DLD1 (cell line): ENCODE results near the gene GRK6.
"Not testable (repeated sequence)": the region's sequence is repeated elsewhere in the genome, so short reads cannot be mapped to it uniquely, and the experiment has no call there.

Experiments
- in situ Hi-C: cut with HindIII; loops from 2 replicates; pipeline ENCODE4 v1.10.0; 2017; ENCODE audit warnings: low sequenced_read_pairs

Gene GRK6

DNA sequence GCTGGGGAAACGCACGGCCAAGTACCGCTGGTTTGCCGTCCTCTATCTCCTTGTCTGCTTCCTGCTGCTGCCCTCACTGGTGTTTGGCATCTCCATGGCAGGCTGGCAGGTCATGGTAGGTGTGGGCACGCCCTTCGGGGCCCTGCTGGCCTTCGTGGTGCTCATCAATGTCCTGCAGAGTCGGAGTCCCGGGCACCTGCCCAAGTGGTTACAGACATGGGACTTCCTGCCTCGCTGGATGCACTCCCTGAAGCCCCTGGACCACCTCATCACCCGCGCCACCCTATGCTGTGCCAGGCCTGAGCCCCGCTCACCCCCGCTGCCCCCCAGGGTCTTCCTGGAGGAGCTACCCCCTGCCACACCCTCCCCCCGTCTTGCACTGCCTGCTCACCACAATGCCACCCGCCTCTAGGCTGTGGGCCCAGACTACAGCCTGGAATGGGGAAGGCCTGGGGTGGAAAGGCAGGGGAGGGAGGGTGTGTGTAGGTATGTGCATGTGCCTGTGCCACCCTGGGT, 28.5 kb upstream of the GRK6 start:
- in situ Hi-C loops = no loop called here

- in situ Hi-C loops = no loop called here
Measured at GRCh38 chr5:177399997-177400868, 26.2 kb upstream of the GRK6 start, which contains the start of gene PFN3. Gene PFN3, minus strand, starts transcription at chr5:177400661. Its CDS starts 85 bp downstream, at chr5:177400576.

DNA sequence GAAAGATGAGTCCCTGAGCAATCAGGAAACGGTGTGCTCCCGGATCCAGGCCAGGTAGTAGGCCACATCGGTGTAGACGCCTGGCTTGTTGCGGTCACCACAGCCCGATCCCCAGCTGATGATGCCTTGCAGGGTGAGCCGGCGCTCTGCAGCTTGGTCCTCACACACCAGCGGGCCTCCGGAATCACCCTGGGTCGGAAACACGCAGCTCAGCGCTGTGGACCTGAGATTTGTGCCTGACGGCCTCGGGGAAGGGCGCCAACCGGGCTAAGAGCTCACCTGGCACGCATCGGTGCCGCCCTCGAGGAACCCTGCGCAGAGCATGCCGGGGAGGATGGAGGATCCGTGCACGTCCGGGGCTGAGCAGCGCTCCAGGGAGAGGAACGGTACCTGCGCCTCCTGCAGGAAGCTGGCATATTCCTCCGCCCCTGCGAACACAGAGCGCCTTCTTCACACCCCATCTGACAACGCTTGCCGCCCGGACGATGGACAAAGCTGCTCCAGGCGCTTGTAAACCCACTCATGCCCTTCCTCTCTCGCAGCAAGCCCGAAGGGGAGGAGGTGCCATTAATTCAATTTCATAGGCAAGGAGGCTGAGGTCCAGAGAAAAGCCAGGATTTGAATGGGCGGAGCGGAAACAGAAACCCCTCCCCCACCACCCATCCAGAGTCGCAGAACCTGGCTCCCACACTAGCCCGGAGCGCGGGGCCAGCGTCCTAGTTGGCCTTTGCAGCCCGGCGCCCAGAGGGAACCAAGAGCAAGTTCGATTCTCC, 24.0 kb upstream of the GRK6 start:
- in situ Hi-C loops = no loop called here

GRCh38 chr5:177403102-177403791, 23.2 kb upstream of the GRK6 start:
- in situ Hi-C loops = no loop called here

DNA sequence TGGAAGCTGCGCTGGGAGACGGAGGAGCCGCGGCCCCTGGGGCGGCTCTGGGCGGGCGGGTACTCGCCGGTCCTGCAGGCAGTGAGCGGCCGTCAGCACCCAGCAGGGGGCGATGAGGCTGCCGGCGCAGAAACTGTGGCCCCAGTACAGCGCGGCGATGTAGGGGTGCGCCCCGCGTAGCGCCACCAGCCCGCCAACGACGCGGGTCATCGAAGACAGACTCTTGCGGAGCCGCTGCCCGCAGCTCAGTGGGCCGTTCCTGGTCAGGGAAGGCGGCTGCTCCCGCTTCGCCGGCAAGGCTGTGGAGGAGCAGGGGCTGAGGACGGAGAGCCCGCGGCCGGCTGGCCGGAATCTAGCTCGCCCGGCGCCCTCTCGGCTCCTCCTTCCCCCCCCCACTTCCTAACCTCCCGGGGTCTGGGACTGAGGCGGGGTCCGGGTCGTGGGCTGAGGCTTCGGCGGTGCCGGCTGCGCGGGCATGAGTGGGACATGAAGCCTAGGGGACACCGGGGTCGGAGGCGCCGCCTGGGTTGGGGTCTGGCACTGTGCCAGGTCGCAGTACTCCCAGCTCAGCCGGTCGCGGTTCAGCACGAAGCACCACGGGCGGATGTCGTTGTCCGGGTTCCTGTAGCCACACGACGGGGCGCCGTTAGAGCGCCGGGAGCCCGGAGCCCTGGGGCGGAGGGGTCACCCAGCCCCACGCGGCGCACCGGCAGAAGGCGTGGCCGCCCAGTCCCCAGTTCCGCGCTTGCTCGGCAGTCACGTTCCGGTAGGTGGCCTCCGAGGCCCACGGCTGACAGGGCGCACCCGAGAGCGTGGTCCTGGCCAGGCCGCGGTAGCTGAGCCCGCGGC, 22.5 kb upstream of the GRK6 start:
- in situ Hi-C loops = no loop called here

GRCh38 chr5:177404641-177405179, 21.8 kb upstream of the GRK6 start:
- in situ Hi-C loops = no loop called here

GRCh38 chr5:177405312-177405711, 21.2 kb upstream of the GRK6 start:
- in situ Hi-C loops = no loop called here

DNA sequence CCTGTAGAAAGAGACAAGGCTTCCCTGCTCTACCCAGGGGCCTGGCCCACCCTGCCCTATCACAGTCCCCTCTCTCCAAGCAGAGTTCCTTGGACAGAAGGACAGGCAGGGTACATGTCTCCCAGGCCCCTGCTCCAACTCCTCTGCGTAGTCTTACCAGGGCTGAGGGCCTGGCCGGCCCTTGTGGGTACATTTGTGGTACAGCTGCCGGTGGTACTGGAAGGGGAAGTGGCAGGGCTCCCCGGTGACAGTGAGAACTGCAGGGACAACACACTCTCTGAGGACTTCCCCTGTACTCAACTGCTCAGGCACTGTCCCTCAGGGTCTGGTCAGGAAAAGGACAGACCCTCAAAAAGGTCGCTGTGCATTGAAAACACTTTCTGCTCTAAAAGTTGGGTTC, 20.7 kb upstream of the GRK6 start:
- in situ Hi-C loops = no loop called here

- in situ Hi-C loops = no loop called here
Measured at GRCh38 chr5:177409043-177409801, 17.3 kb upstream of the GRK6 start, which contains the start of gene F12. Gene F12, minus strand, starts transcription at chr5:177409564. Its CDS starts 37 bp downstream, at chr5:177409527.

GRCh38 chr5:177410575-177410974, 15.9 kb upstream of the GRK6 start:
- in situ Hi-C loops = no loop called here

- in situ Hi-C loops = no loop called here
Measured at GRCh38 chr5:177412603-177413233, 13.8 kb upstream of the GRK6 start.

GRCh38 chr5:177414481-177414880, 12.0 kb upstream of the GRK6 start:
- in situ Hi-C loops = no loop called here

GRCh38 chr5:177417081-177417480, 9.4 kb upstream of the GRK6 start:
- in situ Hi-C loops = not testable (repeated sequence)

- in situ Hi-C loops = no loop called here
Measured at GRCh38 chr5:177419046-177419445, 7.4 kb upstream of the GRK6 start.

DNA sequence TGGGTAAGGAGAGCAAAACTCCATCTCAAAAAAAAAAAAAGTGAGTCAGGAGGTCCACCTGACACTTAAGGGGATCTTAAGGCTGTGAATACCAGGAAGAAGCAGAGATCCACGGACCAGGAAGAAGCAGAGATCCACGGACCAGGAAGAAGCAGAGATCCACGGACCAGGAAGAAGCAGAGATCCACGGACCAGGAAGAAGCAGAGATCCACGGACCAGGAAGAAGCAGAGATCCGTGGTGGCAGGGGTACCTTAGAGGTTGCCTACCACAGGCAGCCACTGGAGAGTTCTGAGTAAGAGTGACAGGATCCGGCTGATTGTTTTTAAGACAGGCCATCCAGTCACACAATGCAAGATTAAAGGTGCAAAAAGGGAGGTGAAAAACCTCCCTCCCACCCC, 6.0 kb upstream of the GRK6 start:
- in situ Hi-C loops = not testable (repeated sequence)

DNA sequence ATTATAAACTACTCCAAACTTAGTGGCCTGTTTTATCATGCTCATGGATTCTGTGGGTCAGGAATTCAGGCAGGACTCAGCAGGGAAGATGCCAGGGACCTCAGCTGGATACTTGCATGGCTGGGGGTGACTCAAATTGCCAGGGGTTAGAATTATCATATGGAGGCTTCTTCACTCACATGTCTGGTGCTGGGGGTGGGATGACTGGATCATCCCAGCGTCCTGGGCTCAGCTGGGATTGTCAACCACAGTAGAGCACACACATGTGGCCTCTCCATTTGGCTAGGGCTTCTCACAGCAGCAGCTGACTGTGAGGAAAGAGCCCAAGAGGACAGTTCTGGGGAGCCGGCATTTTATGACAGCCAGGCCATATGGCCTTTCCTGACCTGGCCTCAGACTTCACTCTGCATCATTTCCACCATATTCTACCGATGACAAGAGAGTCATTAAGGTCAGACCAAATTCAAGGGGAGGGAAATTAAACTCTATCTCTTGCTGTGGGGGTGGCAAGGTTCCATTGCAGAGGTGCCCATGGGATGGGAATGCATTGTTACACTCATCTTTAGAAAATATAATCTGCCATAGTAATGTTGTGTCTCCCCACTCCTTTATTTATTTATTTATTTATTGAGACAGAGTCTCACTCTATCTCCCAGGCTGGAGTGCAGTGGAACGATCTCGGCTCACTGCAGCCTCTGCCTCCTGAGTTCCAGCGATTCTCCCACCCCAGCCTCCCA, 5.2 kb upstream of the GRK6 start:
- in situ Hi-C loops = no loop called here

GRCh38 chr5:177423671-177424070, 2.8 kb upstream of the GRK6 start:
- in situ Hi-C loops = no loop called here

- in situ Hi-C loops = no loop called here
Measured at GRCh38 chr5:177425196-177425800, 1.2 kb upstream of the GRK6 start.
